ENCODE results near the gene MMP28. TPM values are rescaled to one million over a fixed set of nuclear protein-coding genes. Genes with fewer than 3 reads are reported as not detected.

MMP28 gene
- total RNA-seq, 1 experiment from 2014 or later, result not detected

- Histone ChIP-seq H2BK20ac (ENCODE audit: low read depth, low read length, poor library complexity, severe bottlenecking) (no peak overlapping the region), H4K5ac (ENCODE audit: insufficient read length, low read depth, low read length) (no peak overlapping the region), H3K4ac (ENCODE audit: low read depth, low read length) (no peak overlapping the region), H4K8ac (replicated peaks; ENCODE audit: insufficient read length, low read depth, low read length) (no peak overlapping the region), H3K14ac (ENCODE audit: insufficient read depth, low read length) (no peak overlapping the region), H2BK12ac (ENCODE audit: insufficient read length, low read depth, low read length) (no peak overlapping the region), H3K23ac (ENCODE audit: insufficient read length, low read depth, low read length) (no peak overlapping the region), H3K4me2 (ENCODE audit: insufficient read depth, insufficient read length, low read length) (no peak overlapping the region), H2BK15ac (ENCODE audit: low read depth, low read length) (no peak overlapping the region), H3K9ac (ENCODE audit: extremely low read depth, insufficient read length, low read length) (no peak overlapping the region), H3K79me2 (ENCODE audit: insufficient read depth, low read length) (no peaks in the 10 kb centered on the region), H3K18ac (ENCODE audit: insufficient read length, low read depth, low read length) (no peak overlapping the region), H3K56ac (ENCODE audit: insufficient read length, low read depth, low read length) (no peak overlapping the region), H3K4me1 (ENCODE audit: insufficient read depth, low read length) (no peaks in the 10 kb centered on the region), H3K27me3 (ENCODE audit: insufficient read depth, low read length) (peaks cover 1% of the 10 kb centered on the region; the same call in 1 of the 2 replicates), H3K9me3 (ENCODE audit: control insufficient read depth, low read depth, low read length) (no peaks in the 10 kb centered on the region), H3K23me2 (ENCODE audit: insufficient read length, low read depth, low read length, poor library complexity, severe bottlenecking) (no peaks in the 10 kb centered on the region), H2BK5ac (ENCODE audit: insufficient read length, low read length) (no peak overlapping the region), H2AFZ (ENCODE audit: low read length) (no peak overlapping the region), H3K79me1 (ENCODE audit: insufficient read depth, low read depth, low read length, poor library complexity, severe bottlenecking) (no peaks in the 10 kb centered on the region), H2AK5ac (ENCODE audit: insufficient read length, low read length) (no peak overlapping the region), H4K91ac (ENCODE audit: insufficient read length, low read depth, low read length) (no peak overlapping the region), H2BK120ac (ENCODE audit: low read depth, low read length, poor library complexity, severe bottlenecking) (no peak overlapping the region), H3T11ph (ENCODE audit: low read length) (no peak overlapping the region), H4K20me1 (ENCODE audit: control insufficient read depth, insufficient read depth, insufficient read length) (no peaks in the 10 kb centered on the region), H3K27ac (ENCODE audit: insufficient read length, low read depth, low read length) (no peak overlapping the region)
- no peak for DNase-seq
- peaks cover 6 to 10% of the 10 kb centered on the region in 2 experiments for H3K4me1 Mint-ChIP-seq
- no peaks in the 10 kb centered on the region; a peak in 1 of 7 replicates for H3K36me3 Mint-ChIP-seq (ENCODE audit: insufficient read depth in 1 of 3, low read depth in 3 of 3)
- TF ChIP-seq CTCF (conservative IDR thresholded peaks at IDR 0.05), result no peak
- H3K9me3 Mint-ChIP-seq, result no peaks in the 10 kb centered on the region; a peak in 2 of 5 replicates
- H3K4me3 Mint-ChIP-seq, result no peak overlapping the region
- H3K27ac Mint-ChIP-seq, result no peak overlapping the region
- H3K27me3 Mint-ChIP-seq (ENCODE audit: low read depth), result peaks cover 6% of the 10 kb centered on the region; the same call in 1 of the 2 replicates
Measured at GRCh38 chr17:35757243-35757642, 38.2 kb downstream of the MMP28 start.

Measured in H9 (cell line).